ENCODE data around the gene LAMP1. TPM values are rescaled to one million over a fixed set of nuclear protein-coding genes. Genes with fewer than 3 reads are reported as not detected.
"Not testable (repeated sequence)": the region's sequence is repeated elsewhere in the genome, so short reads cannot be mapped to it uniquely, and the experiment has no call there.

The LAMP1 gene
- total RNA-seq, 1 experiment from 2014 or later: 66.7 TPM

DNA sequence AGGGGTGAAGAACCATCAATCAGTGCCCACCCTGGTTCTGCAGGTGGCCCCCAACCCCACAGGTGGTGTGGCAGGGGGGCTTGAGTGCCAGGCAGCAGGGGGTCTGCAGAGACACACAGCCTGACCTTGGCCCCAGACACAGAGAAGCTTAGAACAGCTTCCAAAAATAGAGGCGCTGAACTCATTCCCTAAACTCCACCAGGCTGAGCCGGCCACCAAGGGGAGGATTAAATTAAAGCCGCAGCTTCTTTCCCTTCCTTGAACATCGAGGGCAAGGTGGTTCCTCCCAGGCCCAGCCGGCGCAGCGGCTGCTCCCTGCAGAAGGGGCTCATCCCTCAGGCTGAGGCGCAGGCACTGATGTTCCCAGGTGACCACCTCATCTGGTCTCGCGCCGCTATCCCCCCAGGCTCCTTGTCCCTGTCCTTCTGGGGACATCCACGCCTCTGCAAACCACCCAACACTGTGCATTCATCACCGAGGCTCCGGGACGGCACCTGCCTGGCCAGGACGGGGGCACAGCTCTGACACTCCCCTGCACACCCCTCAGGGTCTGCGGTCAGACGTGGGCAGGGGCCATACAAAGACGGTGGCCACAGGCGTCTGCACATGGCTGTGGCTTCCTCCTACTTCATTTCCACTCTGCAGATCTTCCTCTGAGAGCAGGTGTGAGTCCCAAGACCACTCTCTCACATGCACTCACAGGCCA, 30.9 kb downstream of the LAMP1 start:
- no peak for DNase-seq (ENCODE audit: low read depth)

DNA sequence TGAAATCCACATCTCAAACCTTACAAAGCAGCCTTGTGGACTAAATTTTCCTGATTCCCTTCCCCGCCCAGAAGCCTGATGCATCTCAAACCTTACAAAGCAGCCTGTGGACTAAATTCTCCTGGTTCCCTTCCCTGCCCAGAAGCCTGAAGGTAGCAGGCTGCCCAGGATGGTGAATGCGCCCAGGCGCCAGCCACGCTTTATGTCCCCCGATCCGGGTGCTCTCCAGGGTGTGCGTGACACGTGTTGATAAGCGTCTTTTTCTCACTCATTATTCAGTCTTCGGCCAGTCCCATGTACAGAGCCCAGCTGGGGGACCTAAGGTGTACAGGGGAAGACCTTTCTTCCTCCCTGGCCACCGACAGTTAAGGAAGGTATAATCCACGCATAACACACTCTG, 31.8 kb downstream of the LAMP1 start:
- no peak for DNase-seq (ENCODE audit: low read depth)

DNA sequence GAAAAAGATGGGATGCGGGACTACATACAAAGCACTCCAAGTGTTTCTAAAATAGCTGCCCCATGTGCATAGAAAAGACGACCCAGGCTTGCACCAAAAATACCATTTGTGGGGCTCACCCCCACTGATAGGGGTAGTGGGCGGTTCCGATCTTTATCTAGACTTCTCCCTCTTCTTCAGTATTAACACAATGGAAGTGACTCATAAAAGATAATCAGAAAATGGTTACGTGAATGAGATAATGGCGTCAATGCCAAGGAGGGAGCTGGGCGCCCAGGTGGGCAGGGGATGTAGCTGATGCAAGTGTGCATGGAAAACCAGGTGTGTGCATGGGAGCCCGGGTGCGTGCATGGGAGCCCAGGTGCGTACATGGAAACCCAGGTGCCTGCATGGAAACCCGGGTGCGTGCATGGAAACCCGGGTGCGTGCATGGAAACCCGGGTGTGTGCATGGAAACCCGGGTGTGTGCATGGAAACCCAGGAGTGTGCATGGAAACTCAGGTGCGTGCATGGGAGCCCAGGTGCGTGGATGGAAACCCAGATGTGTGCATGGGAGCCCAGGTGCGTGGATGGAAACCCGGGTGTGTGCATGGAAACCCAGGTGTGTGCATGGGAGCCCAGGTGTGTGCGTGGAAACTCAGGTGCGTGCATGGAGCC, 32.7 kb downstream of the LAMP1 start:
- DNase-seq (ENCODE audit: low read depth): no peak

DNA sequence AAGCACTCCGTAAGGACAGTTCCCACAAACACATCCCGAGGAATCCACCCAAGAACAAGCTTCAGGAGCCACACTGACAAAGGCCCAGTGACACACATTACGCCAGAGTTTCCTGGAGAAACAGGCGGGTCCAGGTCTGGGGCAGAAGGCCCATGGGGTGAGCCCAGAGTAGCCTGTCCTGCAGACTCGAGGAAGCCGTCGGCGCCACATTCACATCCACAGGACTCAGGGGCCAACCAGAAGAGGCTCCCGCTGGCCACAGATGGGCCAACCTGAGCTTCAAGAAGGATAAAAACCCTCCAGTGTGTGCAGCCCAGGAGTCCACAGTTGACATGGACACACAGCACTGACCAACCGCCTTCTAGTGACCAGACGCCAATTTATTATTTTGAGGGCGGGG, 35.6 kb downstream of the LAMP1 start:
- no peak for DNase-seq (ENCODE audit: low read depth)

DNA sequence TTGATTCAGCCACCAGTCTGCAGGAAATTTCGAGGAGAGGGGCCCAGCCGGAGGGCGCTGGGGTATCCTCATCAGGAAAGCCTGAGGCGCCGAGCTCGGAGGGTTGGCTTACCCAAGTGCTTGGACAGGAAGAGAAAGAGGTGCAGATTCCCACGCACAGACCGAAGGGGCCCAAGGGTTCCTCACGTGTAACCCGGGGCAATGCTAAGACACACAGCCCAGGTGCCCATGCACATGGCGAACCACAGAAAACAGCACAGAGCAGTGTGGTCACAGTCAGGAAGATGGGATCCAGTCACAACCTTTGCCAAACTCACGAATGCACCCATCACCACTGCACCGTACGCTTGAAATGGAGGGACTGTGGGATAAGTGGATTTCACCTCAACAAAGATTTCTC, 36.0 kb downstream of the LAMP1 start:
- DNase-seq (ENCODE audit: low read depth): no peak

DNA sequence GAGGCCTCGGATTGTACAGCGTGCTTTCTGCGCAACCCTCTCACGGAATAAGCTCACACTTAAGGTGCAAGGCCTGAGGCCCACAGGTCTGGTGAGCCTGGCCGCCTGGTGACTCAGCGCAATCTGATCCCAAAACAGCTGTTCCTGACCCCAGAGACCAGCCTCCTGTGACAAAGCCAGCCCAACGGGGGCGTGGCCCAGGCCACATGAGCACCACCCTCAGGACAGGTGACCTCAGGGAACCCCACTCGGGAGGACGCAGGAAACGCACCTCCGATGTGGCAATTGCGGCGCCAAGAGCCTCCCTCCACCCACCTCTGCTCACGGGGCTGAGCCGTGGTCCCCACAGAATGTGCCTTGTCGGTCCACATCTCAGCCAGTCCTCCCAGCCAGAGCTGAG, 40.5 kb downstream of the LAMP1 start:
- no peak for DNase-seq (ENCODE audit: low read depth)

DNA sequence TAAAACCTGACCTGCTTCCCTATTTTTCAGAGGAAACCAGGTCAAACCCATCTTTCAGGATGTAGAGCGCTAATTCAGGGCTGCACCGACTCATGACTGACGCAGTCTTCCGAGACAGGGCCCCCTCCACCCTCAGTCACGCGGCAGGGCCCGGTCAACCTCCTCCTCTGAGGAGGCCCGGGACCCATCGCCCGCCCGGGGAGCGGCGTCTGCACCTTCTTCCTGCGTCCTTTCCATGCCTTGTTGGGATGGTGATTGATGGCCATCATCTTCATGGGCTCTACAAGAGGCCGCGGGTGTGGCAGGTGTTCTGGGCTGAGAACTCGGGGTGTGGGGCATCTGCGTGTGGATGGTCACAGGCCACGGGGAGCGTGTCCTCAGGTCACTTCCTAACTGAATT, 40.9 kb downstream of the LAMP1 start:
- no peak for DNase-seq (ENCODE audit: low read depth)

DNA sequence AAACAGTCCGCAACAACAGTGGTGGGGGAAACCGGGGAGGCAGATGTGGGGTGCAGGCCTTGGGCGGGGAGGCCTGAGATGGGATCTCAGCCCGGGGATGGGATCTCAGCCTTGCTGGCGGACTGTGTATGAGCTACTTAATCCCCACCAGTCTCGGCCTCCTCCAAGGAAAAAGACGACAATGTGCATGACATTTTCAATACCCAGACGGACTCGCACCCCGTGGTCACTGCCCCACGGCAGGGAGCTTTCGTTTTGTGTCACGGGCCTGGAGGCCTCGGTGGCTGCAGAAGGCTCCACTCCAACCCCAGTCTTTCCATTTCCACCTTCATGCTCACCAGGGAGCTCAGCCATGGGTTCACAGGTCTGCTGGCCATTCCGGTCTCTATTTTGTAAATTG, 41.4 kb downstream of the LAMP1 start:
- DNase-seq (ENCODE audit: low read depth): no peak

DNA sequence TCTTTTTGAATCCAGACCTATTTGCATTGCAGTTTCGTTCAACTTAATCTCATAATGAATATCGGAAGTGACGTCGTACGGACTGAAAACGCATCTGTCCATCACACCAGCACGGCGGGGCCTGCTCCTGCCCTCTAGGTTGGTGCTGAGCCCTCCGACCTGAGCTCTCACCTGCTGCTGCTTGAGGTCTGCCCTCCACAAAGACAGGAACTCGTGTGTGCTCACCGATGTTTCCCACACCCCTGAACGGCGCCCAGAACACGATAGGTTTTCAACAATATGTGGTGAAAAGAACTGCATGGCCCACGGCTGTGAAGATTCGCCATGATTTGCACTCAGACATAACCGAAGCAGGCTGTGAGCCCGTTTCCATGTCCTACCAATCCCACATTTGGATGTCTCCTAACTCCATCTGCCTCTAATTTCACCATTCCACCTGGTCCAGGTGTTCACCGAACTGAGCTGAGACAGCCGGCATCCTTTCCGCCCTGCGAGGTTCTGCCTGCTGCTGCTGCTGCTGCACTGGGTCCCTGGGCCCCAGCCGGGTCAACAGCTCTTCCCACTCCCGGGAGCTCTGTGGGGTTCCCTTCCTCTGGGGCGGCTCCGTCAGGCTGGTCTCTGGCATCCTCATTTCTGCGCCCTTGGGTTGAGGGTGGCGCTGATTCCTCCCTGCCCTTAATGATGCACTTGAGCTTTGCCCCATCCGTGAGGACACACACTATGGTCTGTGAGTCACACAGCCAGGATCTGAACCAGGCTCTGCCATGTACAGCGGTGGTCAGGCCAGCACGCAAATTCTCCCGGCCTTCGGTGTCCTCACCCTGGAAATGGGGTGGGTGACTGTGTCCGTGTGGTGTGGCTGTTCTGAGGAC, 46.0 kb downstream of the LAMP1 start:
- DNase-seq (ENCODE audit: low read depth): peak; percentile 29

DNA sequence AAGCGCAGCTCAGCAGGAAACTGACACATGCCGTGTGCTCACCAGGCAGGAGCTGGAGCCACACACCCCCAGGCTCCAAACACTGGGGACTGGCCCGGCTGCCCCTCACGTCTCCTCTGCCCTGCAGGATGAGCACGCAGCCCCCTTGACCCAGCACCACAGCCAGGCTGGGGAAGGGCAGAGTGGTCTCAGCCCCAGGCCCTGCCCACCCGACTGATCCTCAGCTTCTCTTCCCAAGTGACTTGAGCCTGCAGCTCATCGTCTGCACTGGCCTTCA, 46.6 kb downstream of the LAMP1 start:
- no peak for DNase-seq (ENCODE audit: low read depth)

DNA sequence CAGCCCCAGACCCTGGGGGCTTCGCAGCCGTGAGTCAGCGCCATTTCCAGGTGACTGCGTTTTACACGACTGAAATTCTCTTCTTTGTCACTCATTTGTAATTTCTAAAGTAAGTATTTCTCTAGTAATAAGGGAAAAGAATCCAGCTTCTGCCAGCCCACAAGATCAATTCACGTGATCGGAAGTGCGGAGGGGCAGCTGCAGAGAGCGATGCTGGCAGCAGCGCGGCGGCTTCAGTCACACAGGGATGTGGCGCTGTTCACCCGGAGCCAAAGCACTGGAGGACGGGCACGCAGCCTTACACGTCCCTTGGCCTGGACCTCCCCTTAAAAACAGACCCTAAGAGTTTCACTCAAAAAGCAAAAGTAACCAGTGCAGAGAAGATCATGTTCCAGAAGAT, 48.4 kb downstream of the LAMP1 start:
- no peak for DNase-seq (ENCODE audit: low read depth)

DNA sequence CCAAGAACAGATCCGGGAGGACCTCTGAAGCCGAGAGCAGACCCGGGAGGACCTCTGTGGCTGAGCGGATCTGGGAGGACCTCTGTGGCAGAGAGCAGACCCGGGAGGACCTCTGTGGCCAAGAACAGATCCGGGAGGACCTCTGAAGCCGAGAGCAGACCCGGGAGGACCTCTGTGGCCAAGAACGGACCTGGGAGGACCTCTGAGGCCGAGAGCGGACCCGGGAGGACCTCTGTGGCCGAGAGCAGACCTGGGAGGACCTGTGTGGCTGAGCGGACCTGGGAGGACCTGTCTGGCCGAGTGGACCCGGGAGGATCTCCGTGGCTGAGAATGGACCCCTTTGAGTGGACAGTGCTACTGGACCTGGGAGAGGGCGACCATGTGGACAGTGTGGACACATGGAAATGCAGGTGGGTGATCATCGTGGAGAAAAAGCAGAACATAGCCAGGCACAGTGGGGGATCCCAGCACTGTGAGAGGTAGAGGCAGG, 50.7 kb downstream of the LAMP1 start:
- DNase-seq (ENCODE audit: low read depth): not testable (repeated sequence)

DNA sequence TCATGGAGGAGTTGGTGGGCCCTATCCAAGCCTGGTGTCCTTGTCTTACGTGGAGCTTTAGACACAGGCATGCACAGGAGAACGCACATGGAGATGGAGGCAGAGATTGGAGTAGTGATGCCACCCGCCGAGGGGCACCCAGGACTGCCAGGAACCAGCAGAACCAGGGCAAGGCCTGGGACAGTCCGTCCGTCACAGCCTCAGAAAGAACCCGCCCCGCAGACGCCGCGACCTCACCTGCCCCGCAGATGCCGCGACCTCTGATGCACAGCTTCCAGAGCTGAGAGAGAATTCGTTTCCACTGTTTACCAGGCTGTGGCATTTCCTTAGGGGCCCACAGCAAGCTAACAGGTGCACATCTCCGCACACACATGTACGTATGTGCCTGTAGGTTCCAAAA, 51.6 kb downstream of the LAMP1 start:
- no peak for DNase-seq (ENCODE audit: low read depth)

DNA sequence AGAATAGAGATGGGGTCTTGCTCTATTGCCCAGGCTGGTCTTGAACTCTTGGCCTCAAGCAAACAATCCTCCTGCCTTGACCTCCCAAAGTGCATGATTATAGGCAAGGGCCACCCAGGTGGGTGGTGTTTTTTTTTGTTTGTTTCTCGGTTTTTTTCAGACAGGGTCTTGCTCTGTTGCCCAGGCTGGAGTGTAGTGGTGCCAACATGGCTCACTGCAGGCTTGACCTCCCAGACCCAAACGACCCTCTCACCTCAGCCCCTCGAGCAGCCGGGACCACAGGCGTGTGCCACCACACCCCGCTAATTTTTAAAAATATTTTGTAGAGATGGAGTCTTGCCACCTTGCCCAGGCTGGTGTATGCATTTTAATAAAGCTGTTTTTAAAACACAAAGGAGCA, 52.0 kb downstream of the LAMP1 start:
- no peak for DNase-seq (ENCODE audit: low read depth)

DNA sequence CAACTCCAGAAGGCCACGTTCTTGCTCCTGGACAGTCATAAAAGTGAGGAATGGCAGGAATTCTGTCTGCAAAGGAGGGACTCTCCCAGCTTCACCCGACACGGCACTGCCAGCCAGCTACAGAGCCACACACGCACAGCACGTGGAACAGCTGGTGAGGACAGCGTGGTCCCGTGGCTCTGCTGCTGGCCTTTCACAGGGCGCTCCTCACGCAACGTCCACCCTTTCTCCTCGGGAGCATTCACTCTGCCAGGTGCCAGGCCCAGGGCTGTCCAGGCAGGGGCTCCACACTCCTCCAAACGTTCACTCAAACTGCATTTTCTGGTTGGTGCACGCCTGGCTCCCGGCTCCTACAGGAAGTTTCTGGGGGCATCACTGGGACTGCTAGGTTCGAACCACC, 52.5 kb downstream of the LAMP1 start:
- no peak for DNase-seq (ENCODE audit: low read depth)

DNA sequence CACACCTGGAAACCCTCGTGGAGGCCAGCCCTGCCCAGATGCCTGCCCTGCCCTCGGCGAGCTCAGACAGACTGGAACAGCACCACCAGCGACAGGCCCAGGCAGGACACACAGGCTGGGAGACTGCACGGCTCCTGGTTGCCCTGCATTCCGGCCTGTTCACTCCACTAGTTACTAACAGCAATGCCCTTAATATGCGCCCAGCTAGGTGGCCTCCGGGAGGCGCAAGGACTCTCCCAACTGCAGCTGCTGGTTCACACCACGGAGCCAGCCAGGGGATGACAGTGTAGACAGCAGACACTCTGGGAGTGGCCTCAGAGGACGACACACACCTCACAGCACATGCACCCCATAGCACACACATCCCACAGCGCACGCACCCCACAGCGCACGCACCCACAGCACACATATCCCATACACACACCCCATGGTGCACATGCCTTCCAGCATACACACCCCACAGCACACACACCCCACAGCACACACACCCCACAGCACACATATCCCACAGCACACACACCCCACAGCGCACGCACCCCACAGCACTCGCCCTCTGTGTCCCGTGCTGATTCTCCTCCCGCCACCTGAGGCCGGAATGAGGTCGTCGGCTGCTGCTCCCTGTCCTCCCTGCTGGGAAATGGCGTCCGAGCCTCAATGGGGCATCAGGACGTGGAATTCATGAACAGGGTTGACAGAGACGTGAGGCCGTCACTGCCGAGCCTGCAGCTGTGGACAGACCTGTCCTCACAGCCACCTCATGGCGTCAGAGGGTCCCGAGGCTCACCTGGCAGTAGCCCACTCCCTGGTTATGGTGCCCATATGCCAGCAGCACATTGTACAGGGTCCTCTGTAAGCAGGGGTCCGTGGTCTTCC, 53.3 kb downstream of the LAMP1 start:
- no peak for DNase-seq (ENCODE audit: low read depth)

DNA sequence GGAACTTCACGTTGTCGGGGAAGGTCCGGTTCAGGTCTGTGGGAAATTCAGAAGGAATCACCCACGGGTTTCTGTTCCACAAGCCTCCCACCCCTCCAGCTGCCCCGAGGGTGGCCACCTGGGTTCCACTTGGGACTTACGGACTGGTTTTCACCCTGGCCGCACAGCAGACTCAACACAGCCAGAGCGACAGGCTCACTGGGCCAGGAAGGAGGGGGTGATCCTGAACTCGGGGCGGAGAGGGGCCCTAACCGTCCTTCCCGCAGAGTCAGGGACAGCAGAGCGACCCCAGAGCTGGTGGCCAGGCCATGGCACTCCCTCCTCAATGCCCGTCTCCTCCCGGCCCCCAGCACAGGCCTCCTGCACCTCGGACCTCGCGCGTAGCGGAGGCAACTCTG, 53.9 kb downstream of the LAMP1 start:
- no peak for DNase-seq (ENCODE audit: low read depth)

DNA sequence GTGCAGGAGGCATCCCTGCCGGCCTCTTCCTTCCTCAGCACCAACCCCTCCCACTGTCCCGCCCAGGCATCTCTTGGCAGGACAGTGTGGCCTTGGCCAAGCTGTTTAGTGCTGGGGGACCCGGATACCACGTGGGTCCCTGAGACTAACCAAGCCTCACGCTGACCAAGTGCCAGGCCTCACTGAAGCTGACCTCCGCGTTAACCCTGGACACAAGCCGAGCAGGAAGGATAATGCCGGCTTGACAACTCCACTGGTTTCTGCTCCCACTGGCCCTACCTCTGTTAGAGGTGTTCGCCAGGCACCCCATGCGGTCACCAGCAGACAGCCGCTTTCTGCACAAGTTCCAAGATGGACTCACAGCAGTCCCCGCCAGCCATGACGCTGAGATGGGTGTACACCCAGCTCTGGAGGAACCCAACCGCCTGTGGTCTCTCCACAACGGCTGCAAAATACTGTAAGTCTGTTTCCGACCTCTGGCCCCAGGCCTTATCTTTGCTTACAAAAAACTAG, 54.5 kb downstream of the LAMP1 start:
- no peak for DNase-seq (ENCODE audit: low read depth)

DNA sequence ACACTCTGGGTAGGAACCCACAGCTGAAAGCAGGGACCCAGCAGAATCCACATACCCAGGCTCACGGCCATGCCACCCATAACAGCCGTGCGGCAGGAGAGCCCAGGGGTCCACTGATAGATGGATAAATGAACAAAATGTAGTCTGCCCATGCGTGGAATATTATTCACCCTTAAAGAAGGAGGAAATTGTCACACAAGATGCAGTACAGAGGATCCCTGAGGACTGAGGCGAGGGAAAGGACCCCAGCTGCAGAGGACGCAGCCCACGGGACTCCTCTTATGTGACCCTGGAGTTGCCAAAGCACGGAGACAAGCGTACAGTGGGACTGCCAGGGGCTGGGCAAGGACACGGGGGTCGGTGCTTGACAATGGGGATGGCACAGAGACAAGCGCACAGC, 56.2 kb downstream of the LAMP1 start:
- DNase-seq (ENCODE audit: low read depth): no peak

DNA sequence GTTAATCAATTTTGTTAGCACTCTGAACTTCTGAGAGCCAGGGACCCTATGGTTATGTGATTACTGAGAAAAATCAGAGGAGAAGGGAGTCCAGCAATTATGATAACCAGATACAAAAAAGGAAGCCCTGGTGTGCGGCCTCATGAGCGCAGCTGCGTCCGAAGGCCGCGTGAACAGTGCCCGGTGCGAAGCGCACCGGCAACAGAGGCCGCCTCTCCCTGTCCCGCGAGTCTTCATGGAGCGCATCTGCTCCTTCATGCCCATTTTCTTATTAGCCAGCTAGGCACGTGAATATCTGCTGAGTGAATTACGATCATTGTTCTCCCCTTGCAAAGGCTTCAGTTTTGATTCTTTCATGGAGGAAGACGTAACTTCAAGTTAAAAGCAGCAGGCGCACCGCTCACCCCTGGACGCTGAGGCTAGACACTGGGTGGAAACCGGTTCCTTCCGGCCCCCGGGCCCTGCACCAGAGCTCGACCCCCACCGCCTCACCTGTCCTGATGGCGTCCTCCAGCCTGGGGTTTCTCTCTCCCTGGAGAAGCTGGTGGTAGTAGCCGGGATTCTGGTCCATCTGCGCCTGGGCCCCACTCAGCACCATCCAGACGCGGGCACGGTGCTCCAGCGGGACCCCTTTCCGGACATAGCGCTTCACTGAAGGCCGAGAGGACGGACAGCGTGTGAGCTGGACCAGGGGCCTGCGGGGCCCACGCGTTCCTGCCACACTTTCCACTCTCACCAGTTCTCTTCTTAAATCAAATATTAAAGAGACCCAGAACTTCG, 58.0 kb downstream of the LAMP1 start:
- no peak for DNase-seq (ENCODE audit: low read depth)

DNA sequence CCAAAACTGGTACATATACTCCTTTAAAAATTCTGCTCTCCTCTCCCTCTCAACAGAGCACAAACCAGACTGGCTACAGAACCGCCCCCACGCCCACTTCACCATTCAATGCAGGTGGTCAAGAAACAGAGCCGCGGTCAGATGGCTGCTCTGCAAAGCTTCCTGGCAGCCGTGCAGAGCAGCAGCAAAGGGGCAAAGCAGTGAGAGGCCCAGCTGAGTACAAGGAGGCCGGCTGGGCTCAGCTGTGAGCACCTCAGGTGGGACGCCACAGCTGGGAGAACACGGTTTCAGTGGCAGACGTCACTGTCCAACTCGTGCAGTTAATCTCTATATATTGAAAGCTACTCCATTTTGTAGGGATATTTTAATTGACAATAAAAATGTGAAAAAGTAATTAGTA, 58.6 kb downstream of the LAMP1 start:
- DNase-seq (ENCODE audit: low read depth): no peak
